Measurements from ENCODE around the gene LSP1. TPM values are rescaled to one million over a fixed set of nuclear protein-coding genes. Genes with fewer than 3 reads are reported as not detected.

LSP1 gene
- total RNA-seq, 1 donor from 2014 or later, result not detected

DNA sequence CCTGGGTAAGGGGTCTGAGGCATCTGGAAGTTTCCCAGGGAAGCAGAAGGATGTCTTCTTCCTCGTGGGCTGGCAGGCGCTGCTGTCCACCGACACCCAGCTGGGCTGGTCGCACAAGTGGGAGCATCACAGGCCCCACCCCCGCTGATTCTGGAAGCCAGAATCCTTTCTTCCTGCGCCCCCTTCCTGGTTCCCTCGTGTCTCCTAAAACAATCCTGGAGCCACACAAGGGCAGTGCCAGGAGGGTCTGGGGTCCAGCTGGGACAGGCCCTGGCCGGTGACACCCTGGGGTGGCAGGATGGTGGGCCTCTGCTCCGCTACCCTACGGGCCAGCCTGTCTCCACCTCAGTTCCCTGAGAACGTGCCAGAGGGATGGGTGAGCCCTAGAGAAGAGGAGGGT, 4.2 kb downstream of the LSP1 start:
- Mint-ChIP-seq H3K27me3 (ENCODE audit: unreplicated experiment) (peaks cover 5% of the 10 kb centered on the region), H3K4me3 (ENCODE audit: unreplicated experiment) (no peak overlapping the region), H3K9me3 (ENCODE audit: unreplicated experiment) (no peaks in the 10 kb centered on the region), H3K4me1 (ENCODE audit: unreplicated experiment) (no peaks in the 10 kb centered on the region), H3K27ac (ENCODE audit: unreplicated experiment) (no peak overlapping the region), H3K36me3 (ENCODE audit: low read depth, unreplicated experiment) (no peaks in the 10 kb centered on the region)
- DNase-seq (ENCODE audit: low spot score), result no peak
- TF ChIP-seq, protein P1, sequence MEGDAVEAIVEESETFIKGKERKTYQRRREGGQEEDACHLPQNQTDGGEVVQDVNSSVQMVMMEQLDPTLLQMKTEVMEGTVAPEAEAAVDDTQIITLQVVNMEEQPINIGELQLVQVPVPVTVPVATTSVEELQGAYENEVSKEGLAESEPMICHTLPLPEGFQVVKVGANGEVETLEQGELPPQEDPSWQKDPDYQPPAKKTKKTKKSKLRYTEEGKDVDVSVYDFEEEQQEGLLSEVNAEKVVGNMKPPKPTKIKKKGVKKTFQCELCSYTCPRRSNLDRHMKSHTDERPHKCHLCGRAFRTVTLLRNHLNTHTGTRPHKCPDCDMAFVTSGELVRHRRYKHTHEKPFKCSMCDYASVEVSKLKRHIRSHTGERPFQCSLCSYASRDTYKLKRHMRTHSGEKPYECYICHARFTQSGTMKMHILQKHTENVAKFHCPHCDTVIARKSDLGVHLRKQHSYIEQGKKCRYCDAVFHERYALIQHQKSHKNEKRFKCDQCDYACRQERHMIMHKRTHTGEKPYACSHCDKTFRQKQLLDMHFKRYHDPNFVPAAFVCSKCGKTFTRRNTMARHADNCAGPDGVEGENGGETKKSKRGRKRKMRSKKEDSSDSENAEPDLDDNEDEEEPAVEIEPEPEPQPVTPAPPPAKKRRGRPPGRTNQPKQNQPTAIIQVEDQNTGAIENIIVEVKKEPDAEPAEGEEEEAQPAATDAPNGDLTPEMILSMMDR (IDR thresholded peaks at IDR 0.05; ENCODE audit: unreplicated experiment), result no peak

DNA sequence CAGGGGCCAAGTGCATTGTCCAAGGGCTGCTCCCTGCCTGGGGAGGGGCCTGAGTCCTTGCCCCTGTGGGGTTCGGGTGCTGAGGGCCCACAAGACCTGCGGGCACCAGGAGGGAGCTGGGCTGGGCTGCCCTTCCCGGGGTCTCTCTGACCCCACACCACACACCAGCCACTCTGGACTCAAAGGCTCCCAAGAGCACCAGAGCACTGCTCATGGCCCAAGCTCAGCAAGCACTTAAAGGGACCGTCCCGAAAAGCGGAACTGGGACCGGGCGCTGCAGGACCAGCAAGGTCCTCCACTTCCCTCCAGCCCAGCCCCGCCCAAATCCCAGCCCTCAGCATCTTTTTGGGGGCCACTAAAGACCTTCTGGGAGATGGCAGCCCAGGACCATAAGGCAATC, 5.3 kb downstream of the LSP1 start:
- no peaks in the 10 kb centered on the region for H3K4me1 Mint-ChIP-seq (ENCODE audit: unreplicated experiment)

DNA sequence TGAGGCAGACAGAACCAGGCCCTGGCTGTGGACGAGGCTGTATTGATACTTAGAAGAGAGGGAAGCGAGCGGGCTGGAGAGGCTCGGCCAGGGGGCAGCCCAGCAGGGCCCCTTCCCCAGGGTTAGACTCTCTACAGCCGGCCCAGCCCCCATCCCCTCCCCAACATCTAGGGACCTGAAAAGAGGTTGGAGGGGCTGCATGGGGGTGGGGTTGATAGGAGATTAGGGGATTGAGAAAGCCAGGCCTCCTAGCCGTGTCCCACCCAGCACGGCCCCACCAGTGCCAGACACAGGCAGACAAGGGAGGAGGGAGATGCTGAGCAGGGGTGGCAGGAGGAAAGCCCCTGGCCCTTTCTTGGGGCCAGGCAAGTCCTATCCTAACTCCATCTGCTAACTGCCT, 5.7 kb downstream of the LSP1 start:
- H3K4me3 Mint-ChIP-seq (ENCODE audit: unreplicated experiment), result no peak overlapping the region
- peaks cover 1% of the 10 kb centered on the region for H3K27me3 Mint-ChIP-seq (ENCODE audit: unreplicated experiment)
- H3K27ac Mint-ChIP-seq (ENCODE audit: unreplicated experiment), result no peak overlapping the region
- no peaks in the 10 kb centered on the region for H3K4me1 Mint-ChIP-seq (ENCODE audit: unreplicated experiment)
- DNase-seq (ENCODE audit: low spot score), result no peak
- TF ChIP-seq, protein P1 (IDR thresholded peaks at IDR 0.05; ENCODE audit: unreplicated experiment), result no peak
- no peaks in the 10 kb centered on the region for H3K36me3 Mint-ChIP-seq (ENCODE audit: low read depth, unreplicated experiment)
- H3K9me3 Mint-ChIP-seq (ENCODE audit: unreplicated experiment), result no peaks in the 10 kb centered on the region

More for the DNA sequence above, 5.3 kb downstream of the LSP1 start:
- Mint-ChIP-seq H3K27me3 (ENCODE audit: unreplicated experiment) (peaks cover 2% of the 10 kb centered on the region), H3K36me3 (ENCODE audit: low read depth, unreplicated experiment) (no peaks in the 10 kb centered on the region), H3K9me3 (ENCODE audit: unreplicated experiment) (no peaks in the 10 kb centered on the region), H3K4me3 (ENCODE audit: unreplicated experiment) (no peak overlapping the region), H3K27ac (ENCODE audit: unreplicated experiment) (no peak overlapping the region)
- TF ChIP-seq, protein P1 (IDR thresholded peaks at IDR 0.05; ENCODE audit: unreplicated experiment), result no peak
- DNase-seq (ENCODE audit: low spot score), result no peak

DNA sequence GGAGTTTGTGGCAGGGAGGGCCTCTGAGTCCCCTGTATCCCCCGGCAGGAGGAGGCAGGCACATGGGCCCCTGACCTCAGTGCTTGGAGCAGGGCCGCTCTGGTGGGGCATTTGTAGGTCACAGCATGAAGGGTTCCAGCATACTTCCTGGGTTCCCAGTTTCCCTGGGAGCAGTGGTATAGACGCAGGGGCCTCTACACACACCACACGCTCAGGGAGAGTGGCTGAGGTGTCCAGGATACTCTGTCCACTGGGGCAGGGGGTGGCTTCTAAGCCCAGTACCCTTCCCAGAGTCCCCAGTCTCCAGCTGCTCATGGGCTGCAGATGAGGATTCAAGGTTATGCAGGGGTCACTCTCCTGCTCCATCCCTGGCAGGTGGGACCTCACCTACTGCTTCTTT, 6.1 kb downstream of the LSP1 start:
- Mint-ChIP-seq H3K9me3 (ENCODE audit: unreplicated experiment) (no peaks in the 10 kb centered on the region), H3K36me3 (ENCODE audit: low read depth, unreplicated experiment) (no peaks in the 10 kb centered on the region), H3K27me3 (ENCODE audit: unreplicated experiment) (peaks cover 2% of the 10 kb centered on the region), H3K4me3 (ENCODE audit: unreplicated experiment) (no peak overlapping the region), H3K27ac (ENCODE audit: unreplicated experiment) (no peak overlapping the region), H3K4me1 (ENCODE audit: unreplicated experiment) (no peaks in the 10 kb centered on the region)
- TF ChIP-seq, protein P1 (IDR thresholded peaks at IDR 0.05; ENCODE audit: unreplicated experiment), result no peak
- no peak for DNase-seq (ENCODE audit: low spot score)

DNA sequence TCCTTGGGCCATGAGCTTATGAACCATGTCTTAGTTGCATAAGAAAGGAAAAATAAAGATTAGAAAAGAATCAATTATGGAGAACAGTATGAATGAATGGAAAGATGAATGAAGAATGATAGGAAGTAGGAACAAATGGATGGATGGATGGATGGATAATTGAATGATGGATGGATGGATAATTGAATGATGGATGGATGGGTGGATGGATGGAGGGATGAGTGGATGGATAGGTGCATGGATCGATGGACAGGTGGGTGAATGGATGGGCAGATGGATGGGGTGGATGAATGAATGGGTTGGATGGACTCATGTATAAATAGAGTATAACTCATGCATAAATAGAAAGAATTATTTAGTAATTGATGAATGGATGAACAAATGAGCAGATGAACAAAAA, 7.2 kb downstream of the LSP1 start:
- Mint-ChIP-seq H3K27me3 (ENCODE audit: unreplicated experiment) (peaks cover 4% of the 10 kb centered on the region), H3K36me3 (ENCODE audit: low read depth, unreplicated experiment) (no peaks in the 10 kb centered on the region), H3K9me3 (ENCODE audit: unreplicated experiment) (no peaks in the 10 kb centered on the region), H3K4me3 (ENCODE audit: unreplicated experiment) (no peak overlapping the region), H3K27ac (ENCODE audit: unreplicated experiment) (no peak overlapping the region), H3K4me1 (ENCODE audit: unreplicated experiment) (no peaks in the 10 kb centered on the region)
- DNase-seq (ENCODE audit: low spot score), result no peak
- TF ChIP-seq, protein P1 (IDR thresholded peaks at IDR 0.05; ENCODE audit: unreplicated experiment), result no peak
